Medulla oblongata (tissue), 1 donor: ENCODE measurements around the gene EXOC4.
"Not testable (repeated sequence)": the region's sequence is repeated elsewhere in the genome, so short reads cannot be mapped to it uniquely, and the experiment has no call there.

Experiments
- DNase-seq: peaks from one replicate; pipeline ENCODE4 v3.0.0-alpha.2; 2015; ENCODE audit errors: extremely low spot score

EXOC4 gene

DNA sequence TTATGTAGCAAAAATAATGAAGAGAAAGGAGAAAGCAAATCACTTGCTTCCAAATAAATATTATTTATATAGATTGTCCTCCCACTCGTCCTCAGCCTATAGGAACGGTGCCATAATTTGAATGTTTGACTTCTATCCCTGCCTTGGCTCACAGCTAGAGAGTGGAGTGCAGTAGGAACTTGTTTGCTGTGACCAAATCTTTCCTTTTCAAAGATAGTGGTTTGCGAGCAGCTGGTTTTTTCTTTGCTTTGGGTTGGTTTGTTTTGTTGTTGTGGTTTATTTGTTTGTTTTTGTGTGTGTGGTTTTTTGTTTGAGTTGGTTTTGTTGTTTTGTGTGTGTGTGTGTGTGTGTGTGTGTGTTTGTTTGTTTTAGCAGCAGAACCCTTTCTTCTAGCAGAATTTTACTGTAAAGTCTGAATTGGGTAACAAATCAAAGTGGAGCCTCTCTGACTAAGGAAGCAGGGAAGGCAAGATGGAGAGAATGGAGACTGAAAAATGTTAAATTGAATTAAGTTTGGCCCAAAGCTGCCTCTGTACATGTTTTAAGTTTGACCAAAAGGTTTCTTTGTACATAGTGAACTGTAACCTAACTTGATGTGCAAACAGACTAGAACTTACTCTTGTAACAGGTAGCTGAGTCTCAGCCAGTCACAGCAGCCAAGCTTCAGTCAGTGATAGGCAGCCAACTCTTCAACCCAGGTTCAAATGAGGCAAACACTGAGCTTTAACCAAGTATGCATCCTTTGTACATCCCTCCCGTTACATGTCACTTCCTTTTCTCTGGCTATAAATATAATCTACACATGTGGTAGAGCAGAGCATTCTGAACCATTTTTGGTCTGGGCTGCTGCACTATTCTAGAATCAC, 724.8 kb downstream of the EXOC4 start:
- no peak for DNase-seq

DNA sequence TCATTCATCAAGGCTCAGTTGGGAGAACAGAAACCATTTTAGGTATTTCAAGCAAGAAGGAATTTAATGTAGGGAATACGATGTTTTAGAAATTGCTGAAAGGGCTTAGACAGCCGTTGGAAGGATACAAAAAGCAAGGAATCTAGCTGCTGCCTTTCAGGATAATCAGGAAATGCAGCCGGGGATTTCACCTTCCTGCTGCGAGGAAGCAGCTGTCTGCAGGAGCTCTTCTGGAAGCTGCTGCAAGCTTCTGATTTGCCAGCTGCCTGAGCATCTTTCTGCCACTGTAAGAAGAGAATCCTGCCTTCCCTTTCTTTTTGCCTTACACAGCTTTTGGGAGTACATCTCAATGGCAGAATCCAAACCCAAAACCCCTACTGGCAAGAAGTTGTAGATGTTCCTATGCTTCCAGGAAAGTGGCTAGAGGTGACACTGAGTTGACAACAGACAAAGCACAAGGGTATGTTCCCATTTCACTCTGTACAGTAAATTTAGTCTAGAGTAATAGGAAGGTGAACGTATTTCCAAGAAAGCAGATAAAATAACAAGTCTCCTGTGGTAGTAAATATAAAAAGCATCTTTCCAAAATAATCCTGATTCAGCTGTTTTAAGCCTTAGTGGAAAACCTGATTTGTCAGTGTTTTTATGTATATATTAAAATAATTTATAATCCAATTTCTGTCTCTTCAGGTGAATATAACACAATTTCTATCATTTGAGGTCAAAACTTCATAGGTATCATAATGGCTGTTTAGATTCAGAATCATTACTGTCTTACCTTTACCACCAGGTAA, 725.8 kb downstream of the EXOC4 start:
- DNase-seq = no peak

DNA sequence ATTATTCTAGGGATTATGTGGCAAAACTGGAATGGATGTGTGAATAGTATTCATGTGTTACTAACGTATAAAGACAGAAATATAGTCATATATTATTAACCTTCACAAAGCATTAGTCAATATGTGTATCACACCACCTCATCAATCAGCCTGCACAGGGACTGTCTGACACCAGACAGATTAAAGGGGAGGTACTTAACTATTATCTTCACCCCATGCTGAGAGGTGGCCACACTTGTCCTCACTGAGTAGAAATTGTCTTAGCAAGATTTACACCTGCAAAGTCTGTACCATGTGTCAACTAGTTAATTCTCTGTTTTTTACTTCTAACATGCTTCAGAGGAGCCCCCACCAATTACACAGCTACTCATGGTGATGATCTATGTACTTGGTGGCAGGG, 727.9 kb downstream of the EXOC4 start:
- no peak for DNase-seq

DNA sequence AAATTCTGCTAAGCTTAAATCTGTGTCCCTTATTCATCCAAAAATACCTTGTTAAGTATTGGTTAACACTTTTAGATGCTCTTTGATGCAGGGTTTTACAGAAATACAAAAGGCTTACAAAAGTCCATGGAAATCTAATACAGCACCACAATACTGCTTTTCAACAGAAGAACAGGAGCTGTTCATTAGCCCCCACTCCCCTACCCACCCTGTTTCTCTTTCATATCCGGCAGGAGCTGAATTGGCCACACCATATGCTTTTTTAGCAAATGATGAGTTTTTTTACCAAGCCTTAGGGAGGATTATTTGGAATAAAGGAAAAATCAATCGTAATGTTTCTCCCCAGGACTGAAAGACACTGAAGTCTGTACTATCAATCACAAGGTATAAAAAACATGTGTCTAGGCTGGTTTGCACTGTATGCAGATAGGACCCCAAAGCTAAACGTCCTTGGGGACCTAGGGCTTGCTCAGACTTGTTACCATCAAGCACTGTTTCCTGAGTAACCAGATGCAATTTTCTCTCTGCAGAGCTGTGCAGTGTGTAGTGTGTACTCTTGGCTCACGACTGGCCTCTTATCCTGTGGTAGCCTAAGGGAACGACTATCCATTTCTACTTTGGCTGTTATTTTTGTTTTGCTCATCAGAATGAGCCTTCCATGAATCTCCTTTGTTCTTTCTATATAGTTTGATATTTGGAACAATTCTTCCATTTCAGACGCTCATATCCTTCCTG, 731.0 kb downstream of the EXOC4 start:
- no peak for DNase-seq

DNA sequence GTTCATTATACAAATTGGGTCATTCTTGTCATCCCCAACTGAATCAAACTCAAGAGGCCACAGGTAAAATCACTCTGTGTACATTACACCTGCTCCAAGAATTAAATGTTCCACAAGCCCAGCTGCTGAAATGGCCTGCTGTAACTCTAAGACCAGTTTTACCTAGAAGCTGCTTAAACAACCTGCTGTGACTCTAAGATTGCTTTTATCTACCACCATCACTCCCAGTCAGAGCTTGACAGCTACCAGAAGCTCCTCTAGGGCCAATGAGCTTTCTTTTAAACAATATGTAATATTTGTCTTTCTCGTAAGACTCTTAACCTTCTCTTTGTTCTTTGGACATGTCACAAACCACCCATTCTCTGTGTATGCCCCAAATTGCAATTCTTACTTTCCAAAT, 732.4 kb downstream of the EXOC4 start:
- DNase-seq = no peak

DNA sequence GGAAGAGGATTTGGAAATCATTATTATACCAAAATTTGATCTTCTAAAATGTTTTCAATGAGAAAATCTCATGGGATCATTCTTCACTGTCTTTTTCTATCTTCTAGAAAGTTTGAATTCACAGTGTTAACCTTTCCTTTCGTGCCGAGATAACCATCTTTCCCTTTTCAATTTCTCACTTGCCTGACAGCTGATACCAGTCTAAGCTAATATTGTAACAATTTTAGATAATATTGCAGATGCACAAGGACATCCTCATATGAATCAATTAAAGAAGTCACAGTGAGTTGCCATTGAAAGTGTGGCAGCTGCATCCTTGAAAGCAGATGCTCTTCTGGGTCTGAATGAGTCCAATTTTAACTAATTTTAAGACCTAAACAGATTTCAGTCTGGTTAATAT, 734.7 kb downstream of the EXOC4 start:
- no peak for DNase-seq

DNA sequence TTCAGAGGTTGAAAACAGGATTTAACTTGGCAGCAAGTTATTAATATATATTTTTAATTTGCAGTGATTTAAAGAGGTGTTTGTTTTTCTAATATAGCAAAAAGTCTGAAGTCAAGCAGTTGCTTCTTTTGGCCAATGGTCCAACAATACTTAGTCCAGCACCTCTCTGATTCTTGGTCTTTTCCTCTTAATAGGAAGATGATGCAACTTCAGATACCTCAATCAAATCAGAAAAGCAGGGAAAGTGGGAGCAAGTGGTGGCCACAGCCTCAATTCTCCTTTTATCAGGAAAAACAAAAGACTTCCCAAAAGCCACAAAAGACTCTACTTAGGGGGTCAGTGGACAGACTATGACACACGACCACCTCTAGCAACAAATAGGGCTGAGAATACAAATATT, 740.7 kb downstream of the EXOC4 start:
- DNase-seq = no peak

DNA sequence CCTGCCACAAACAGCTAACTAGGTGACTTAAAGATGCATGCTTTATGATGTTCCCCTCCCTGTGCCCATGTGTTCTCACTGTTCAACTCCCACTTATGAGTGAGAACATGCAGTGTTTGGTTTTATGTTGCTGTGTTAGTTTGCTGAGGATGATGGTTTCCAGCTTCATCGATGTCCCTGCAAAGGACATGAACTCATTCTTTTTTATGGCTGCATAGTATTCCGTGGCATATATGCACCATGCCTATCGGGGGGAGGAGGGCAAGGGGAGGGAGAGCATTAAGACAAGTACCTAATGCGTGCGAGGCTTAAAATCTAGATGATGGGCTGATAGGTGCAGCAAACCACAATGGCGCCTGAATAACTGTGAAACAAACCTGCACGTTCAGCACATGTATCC, 741.2 kb downstream of the EXOC4 start:
- DNase-seq = not testable (repeated sequence)

DNA sequence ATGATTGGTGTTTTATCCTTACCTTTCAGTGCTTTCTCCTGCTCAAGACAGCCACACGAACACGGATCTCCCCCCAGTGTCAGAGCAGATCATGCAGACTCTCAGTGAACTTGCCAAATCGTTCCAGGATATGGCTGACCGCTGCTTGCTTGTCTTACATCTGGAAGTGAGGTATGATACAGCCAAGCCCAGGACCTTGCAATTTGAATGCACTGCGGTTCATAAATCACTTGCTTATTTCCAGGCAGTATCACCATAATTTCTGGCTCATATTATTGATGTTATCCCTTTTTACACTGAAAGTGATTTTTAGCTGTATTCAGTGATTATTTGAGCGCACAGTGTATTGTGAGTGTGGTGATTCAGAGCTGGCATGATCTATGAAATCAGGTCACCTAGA, 744.6 kb downstream of the EXOC4 start:
- DNase-seq = no peak

DNA sequence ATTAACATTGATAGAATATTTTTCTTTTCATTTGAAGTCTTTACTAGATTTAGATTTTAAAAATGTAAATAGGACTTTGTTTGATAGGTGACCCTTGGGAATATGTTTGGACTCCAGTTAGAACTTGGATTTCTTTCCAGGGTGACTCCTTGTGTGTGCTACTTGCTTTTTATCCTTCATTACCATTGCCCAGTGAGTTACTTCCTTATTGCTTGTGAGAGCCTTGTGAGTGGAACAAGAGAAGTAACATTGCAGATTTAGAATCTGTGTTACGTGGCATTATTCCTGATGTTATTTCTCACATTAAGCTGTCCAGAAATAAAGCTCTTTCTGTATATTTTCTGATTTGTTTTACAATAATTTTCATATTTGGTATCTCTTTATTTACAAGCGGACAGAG, 746.3 kb downstream of the EXOC4 start:
- no peak for DNase-seq

DNA sequence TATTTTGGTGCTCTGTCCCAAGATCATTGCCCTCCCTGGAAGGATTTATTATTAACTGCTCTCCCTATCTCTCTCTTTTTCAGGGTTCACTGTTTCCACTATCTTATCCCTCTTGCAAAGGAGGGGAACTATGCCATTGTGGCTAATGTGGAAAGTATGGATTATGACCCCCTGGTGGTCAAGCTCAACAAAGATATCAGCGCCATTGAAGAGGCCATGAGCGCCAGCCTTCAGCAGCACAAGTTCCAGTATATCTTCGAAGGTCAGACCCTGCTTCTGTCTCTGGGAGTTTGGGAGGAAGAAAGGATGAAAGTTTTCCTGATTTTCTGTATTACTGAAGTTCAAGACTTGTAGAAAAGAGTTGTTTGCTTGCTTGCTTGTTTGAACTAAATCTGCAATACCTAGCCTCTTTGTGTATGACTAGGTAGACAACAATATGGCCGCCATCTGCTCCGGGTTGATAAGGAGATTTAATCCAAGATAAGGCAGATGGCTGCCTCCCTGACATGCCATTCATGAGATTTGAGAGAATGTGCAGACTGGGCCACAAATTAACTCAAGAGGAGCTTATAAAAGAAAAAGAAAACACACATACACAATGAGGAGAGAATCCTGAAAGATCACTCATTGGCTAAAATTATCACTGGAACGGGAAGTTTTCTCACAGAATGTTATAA, 752.1 kb downstream of the EXOC4 start:
- DNase-seq = no peak

DNA sequence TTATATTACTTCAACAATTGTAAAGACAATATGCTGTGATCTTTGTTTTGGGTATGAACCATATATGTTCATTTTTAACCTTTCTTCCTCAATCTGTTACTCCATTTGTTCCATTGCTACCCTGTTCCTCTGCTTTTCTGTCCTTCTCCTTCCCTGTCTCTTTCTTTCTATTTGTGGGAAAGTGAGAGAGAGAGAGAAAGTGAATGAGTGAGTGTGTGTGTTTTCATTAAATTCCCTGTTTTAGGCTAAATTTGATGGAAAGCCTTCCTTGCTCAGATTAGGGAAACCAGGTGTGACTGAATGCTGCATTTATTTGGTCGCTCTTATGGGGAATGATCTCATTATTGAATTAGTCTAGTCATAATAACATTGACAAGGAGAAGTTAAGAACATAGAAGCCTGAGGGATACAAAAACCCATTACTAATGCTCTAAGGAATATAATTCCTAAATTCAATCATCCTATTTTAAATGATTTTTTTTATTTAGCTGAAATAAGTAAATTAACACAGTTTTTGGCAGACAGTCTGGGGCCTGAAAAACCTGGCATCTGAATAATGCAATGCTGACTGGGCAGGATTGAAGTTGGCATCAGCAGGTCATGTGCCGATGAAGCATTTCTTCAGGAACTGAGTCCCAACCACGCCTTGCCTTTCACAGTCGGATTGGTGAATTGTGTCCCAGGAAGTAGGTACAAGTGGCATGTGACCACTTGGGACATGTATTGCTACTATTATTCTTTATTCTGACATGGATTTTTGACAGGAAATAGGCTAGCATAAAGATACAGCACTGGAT, 756.6 kb downstream of the EXOC4 start:
- peak; percentile 8 for DNase-seq

DNA sequence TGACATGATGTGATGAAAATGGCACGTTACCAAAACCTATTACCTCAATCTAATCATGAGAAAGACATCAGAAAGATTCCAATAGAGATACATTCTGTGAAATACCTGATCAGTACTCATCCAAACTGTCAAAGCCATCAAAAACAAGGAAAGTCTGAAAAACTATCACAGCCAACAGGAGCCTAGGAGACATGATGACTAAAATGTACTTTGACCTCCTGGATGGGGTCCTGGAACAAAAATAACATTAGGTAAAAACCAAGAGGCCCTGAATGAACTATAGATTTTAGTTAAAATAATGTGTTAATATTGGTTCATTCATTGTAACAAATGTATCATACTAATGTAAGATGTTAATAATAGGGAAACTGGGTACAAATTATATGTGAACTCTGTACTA, 760.4 kb downstream of the EXOC4 start:
- no peak for DNase-seq

DNA sequence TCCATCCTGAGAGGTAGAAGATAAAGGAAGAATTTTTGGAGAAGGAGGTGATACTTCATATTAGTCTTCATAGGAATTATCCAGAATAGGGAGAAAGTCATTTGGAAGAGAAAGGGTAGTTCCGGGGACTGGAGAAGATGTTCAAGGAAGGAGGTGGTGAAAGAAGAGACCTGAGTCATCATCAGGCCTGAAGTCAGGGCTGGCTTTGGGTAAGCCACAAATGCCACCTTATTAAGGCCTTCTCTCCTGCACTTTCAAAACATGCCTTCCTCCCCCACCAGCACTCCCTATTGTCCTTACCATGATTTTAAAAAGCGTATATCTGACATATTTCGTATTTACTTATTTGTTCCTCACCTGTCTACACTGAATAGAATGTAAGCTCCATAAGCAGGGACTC, 762.1 kb downstream of the EXOC4 start:
- DNase-seq = no peak

DNA sequence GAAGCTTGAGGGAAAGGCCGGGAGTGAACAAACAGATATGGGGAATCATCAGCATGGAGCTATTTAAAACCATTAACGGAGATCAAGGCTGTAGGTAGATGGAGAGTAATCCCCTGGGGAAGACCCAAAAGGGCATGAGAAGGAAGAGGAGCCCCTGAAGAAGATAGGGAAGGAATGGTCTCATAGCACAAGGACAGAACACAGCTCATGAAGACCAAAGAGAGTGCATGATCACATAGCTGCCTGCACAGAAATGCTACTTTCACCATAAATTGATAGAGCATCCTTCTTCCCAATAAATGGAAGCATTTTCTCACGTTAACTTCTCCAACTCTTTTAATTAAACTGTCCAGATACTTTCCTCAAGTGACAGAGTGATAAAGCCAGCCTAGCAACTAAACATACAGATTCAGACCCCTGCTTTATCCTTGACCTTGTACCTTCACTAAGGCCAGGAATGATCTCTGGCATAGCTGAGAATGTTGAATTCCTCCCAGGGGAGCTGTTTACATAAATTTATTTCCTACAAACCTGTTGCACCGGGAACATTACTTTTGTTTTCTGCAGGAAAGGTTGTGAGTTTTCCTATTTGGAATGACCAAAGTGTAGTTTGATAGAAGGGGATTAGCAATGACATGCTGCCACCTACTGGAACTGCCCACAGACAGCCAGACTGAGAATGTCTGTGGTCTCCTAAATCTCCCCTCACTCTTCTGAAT, 763.5 kb downstream of the EXOC4 start:
- peak; percentile 68 for DNase-seq

DNA sequence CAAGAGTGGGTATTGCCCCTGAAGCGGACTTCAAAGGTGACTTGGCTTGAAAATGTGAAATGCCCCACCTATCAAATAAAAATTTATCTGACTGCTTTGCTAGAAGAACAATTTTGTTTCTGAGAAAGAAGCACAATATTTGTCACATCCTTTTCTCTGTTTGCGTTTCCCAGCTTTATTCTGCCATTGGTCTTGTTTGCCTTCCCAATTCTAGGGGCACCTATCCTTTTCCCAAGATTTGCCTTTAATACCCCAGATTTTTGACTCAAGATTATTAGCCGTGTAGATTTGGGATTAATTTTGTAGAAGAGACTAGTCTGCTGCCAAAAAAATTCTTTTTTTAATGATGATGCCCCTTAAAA, 764.0 kb downstream of the EXOC4 start:
- DNase-seq = no peak

DNA sequence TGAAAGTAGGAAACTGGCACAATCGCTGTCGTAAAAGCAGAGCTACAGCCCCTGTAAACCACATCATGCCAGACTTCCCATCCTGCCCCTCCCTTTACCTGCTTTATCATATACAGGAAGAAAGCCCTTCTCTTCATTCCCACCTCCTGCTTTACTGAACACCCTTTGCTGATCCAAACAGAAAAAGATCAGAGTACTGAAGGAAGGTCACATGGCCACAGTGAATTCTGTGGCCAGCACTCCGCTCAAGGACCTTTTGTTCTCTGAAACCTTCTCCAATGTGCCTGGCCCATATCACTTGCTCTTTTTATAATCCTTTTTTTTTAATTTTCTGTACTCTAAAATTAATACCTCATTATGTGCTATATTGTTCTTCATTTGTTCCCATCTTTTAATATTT, 765.4 kb downstream of the EXOC4 start:
- peak; percentile 72 for DNase-seq

DNA sequence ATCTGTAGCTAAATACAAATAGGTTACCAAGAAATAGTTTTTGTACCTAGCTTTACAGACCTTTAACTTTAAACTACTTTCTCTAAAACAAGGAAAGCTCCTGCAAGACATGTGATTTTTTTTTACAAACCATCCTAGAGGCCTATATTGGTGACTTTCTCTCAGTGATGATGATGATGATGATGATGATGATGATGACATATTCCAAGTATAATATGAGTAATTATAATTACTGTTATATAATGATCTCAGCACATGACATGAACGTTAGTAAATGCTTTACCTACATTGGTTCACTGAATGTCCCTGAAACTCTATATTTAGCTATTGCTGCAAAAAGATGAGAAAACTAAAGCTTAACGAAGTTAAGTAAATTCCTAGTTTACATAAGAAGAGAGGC, 766.4 kb downstream of the EXOC4 start:
- no peak for DNase-seq

DNA sequence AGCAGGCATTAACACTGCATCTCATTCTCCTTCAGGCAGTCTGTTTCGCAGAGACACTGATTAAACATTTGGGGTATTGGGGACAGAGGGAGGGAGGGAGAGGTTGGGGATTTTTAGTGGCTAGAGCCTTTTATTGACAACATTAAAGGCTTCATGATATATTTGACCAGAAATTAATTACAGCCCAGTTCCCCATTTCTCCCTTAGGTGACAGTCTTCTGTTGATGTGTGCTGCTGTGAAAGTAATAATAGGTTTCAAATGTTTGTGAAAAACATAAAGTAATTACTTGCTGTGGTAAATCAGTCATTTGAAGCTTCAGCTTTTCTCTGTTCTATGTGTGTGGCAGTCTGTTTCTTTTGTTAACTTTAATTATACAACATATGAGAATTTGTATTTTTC, 769.0 kb downstream of the EXOC4 start:
- DNase-seq = no peak

DNA sequence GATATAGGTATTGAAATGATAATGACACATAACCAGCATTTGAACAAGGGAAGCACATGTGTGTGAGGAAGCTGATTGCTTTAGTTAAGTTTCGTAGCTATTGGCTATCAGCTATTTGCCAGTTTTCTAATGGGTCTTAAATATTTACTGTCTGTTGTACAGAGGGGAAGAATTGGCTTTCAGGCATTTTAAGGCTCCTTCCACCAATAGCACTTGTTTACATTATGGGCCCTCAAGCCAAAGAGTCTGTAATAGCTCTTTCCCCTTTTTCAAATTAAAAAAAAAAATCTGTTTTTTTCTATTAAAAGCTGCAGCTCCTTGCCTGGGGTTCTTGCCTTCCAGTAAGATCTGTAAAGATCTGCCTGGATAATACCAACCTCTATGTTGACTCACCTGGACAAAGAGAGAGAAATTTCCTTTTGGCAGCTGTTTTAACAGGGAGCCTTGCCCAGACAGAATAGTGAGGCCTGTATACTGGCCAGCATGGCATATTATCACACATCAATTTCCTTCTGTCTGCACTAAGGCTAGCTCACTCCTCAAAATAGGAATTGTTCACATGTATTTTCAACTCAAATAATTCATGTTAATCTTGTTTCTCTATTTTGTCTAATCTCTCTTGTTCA, 769.5 kb downstream of the EXOC4 start:
- DNase-seq = peak; percentile 22
